ENCODE measurements around the gene CDK11A. TPM values are rescaled to one million over a fixed set of nuclear protein-coding genes. Genes with fewer than 3 reads are reported as not detected.
A peak's percentile ranks its signal among the peaks of the same experiment; 100 is the strongest.
"Not testable (repeated sequence)": the region's sequence is repeated elsewhere in the genome, so short reads cannot be mapped to it uniquely, and the experiment has no call there.

CDK11A gene
- total RNA-seq, 1 donor from 2014 or later, result 26.0 TPM

GRCh38 chr1:1721201-1721600, 3.0 kb downstream of the CDK11A start:
- Mint-ChIP-seq H3K4me1 (ENCODE audit: low read depth) (peaks cover 5% of the 10 kb centered on the region), H3K36me3 (ENCODE audit: low read depth) (peaks cover 13% of the 10 kb centered on the region), H3K27me3 (ENCODE audit: low read depth) (no peaks in the 10 kb centered on the region), H3K4me3 (ENCODE audit: unreplicated experiment) (no peak overlapping the region), H3K9me3 (ENCODE audit: low read depth) (no peaks in the 10 kb centered on the region), H3K27ac (ENCODE audit: unreplicated experiment) (no peak overlapping the region)
- DNase-seq (ENCODE audit: low spot score), result no peak
- no peak for TF ChIP-seq CTCF (IDR thresholded peaks at IDR 0.05)

- not testable (repeated sequence) for H3K4me3 Mint-ChIP-seq (ENCODE audit: unreplicated experiment); H3K27me3 Mint-ChIP-seq (ENCODE audit: low read depth); H3K9me3 Mint-ChIP-seq (ENCODE audit: low read depth); H3K4me1 Mint-ChIP-seq (ENCODE audit: low read depth); DNase-seq (ENCODE audit: low spot score); H3K27ac Mint-ChIP-seq (ENCODE audit: unreplicated experiment)
- H3K36me3 Mint-ChIP-seq (ENCODE audit: low read depth), result peaks cover 13% of the 10 kb centered on the region
Measured at GRCh38 chr1:1715109-1715883, 8.9 kb downstream of the CDK11A start.

GRCh38 chr1:1707897-1708296, 16.3 kb downstream of the CDK11A start:
- DNase-seq (ENCODE audit: low spot score); H3K4me3 Mint-ChIP-seq (ENCODE audit: unreplicated experiment); H3K27ac Mint-ChIP-seq (ENCODE audit: unreplicated experiment); H3K4me1 Mint-ChIP-seq (ENCODE audit: low read depth); H3K27me3 Mint-ChIP-seq (ENCODE audit: low read depth); H3K9me3 Mint-ChIP-seq (ENCODE audit: low read depth); H3K36me3 Mint-ChIP-seq (ENCODE audit: low read depth): not testable (repeated sequence)

GRCh38 chr1:1707241-1707640, 16.9 kb downstream of the CDK11A start:
- H3K27ac Mint-ChIP-seq (ENCODE audit: unreplicated experiment); H3K4me1 Mint-ChIP-seq (ENCODE audit: low read depth); H3K4me3 Mint-ChIP-seq (ENCODE audit: unreplicated experiment); H3K27me3 Mint-ChIP-seq (ENCODE audit: low read depth); H3K36me3 Mint-ChIP-seq (ENCODE audit: low read depth); DNase-seq (ENCODE audit: low spot score); H3K9me3 Mint-ChIP-seq (ENCODE audit: low read depth): not testable (repeated sequence)

GRCh38 chr1:1705623-1706022, 18.5 kb downstream of the CDK11A start:
- not testable (repeated sequence) for H3K4me1 Mint-ChIP-seq (ENCODE audit: low read depth); H3K9me3 Mint-ChIP-seq (ENCODE audit: low read depth); H3K4me3 Mint-ChIP-seq (ENCODE audit: unreplicated experiment); DNase-seq (ENCODE audit: low spot score); H3K27me3 Mint-ChIP-seq (ENCODE audit: low read depth); H3K36me3 Mint-ChIP-seq (ENCODE audit: low read depth); H3K27ac Mint-ChIP-seq (ENCODE audit: unreplicated experiment)

- H3K36me3 Mint-ChIP-seq (ENCODE audit: low read depth); DNase-seq (ENCODE audit: low spot score); H3K9me3 Mint-ChIP-seq (ENCODE audit: low read depth); H3K4me3 Mint-ChIP-seq (ENCODE audit: unreplicated experiment); H3K27me3 Mint-ChIP-seq (ENCODE audit: low read depth); H3K27ac Mint-ChIP-seq (ENCODE audit: unreplicated experiment); H3K4me1 Mint-ChIP-seq (ENCODE audit: low read depth): not testable (repeated sequence)
Measured at GRCh38 chr1:1704284-1704957, 19.7 kb downstream of the CDK11A start.

- no peaks in the 10 kb centered on the region for H3K4me1 Mint-ChIP-seq (ENCODE audit: low read depth)
- H3K9me3 Mint-ChIP-seq (ENCODE audit: low read depth), result no peaks in the 10 kb centered on the region
- peak; percentile 71 for DNase-seq (ENCODE audit: low spot score)
- H3K36me3 Mint-ChIP-seq (ENCODE audit: low read depth), result peaks cover 3% of the 10 kb centered on the region
- H3K4me3 Mint-ChIP-seq (ENCODE audit: unreplicated experiment), result no peak overlapping the region
- no peaks in the 10 kb centered on the region for H3K27me3 Mint-ChIP-seq (ENCODE audit: low read depth)
- no peak for TF ChIP-seq CTCF (IDR thresholded peaks at IDR 0.05)
- H3K27ac Mint-ChIP-seq (ENCODE audit: unreplicated experiment), result no peak overlapping the region
Measured at GRCh38 chr1:1703796-1704195, 20.4 kb downstream of the CDK11A start.

GRCh38 chr1:1702506-1702905, 21.7 kb downstream of the CDK11A start:
- H3K4me1 Mint-ChIP-seq (ENCODE audit: low read depth); DNase-seq (ENCODE audit: low spot score); H3K27ac Mint-ChIP-seq (ENCODE audit: unreplicated experiment); H3K36me3 Mint-ChIP-seq (ENCODE audit: low read depth); H3K9me3 Mint-ChIP-seq (ENCODE audit: low read depth); H3K4me3 Mint-ChIP-seq (ENCODE audit: unreplicated experiment); H3K27me3 Mint-ChIP-seq (ENCODE audit: low read depth): not testable (repeated sequence)

GRCh38 chr1:1700557-1700956, 23.6 kb downstream of the CDK11A start:
- not testable (repeated sequence) for H3K9me3 Mint-ChIP-seq (ENCODE audit: low read depth); DNase-seq (ENCODE audit: low spot score); H3K27me3 Mint-ChIP-seq (ENCODE audit: low read depth); H3K27ac Mint-ChIP-seq (ENCODE audit: unreplicated experiment); H3K4me1 Mint-ChIP-seq (ENCODE audit: low read depth); H3K4me3 Mint-ChIP-seq (ENCODE audit: unreplicated experiment); H3K36me3 Mint-ChIP-seq (ENCODE audit: low read depth)

GRCh38 chr1:1700067-1700466, 24.1 kb downstream of the CDK11A start:
- H3K27ac Mint-ChIP-seq (ENCODE audit: unreplicated experiment); H3K4me3 Mint-ChIP-seq (ENCODE audit: unreplicated experiment); H3K4me1 Mint-ChIP-seq (ENCODE audit: low read depth); H3K27me3 Mint-ChIP-seq (ENCODE audit: low read depth); H3K9me3 Mint-ChIP-seq (ENCODE audit: low read depth); H3K36me3 Mint-ChIP-seq (ENCODE audit: low read depth); DNase-seq (ENCODE audit: low spot score): not testable (repeated sequence)

GRCh38 chr1:1699061-1699460, 25.1 kb downstream of the CDK11A start:
- not testable (repeated sequence) for H3K4me1 Mint-ChIP-seq (ENCODE audit: low read depth); H3K27me3 Mint-ChIP-seq (ENCODE audit: low read depth); H3K4me3 Mint-ChIP-seq (ENCODE audit: unreplicated experiment); H3K27ac Mint-ChIP-seq (ENCODE audit: unreplicated experiment); H3K9me3 Mint-ChIP-seq (ENCODE audit: low read depth); H3K36me3 Mint-ChIP-seq (ENCODE audit: low read depth)
- DNase-seq (ENCODE audit: low spot score), result peak; percentile 56
